NOMO-1 treated with DMSO at 0.1 percent for 48 hours (cell line): Measurements from ENCODE around the gene ROR2.

Experiments used
- DNase-seq: peaks from one replicate; lab custom pipeline; 2025; ENCODE audit not compliant: unreplicated experiment; lab: John Stamatoyannopoulos, UW

Gene ROR2

DNA sequence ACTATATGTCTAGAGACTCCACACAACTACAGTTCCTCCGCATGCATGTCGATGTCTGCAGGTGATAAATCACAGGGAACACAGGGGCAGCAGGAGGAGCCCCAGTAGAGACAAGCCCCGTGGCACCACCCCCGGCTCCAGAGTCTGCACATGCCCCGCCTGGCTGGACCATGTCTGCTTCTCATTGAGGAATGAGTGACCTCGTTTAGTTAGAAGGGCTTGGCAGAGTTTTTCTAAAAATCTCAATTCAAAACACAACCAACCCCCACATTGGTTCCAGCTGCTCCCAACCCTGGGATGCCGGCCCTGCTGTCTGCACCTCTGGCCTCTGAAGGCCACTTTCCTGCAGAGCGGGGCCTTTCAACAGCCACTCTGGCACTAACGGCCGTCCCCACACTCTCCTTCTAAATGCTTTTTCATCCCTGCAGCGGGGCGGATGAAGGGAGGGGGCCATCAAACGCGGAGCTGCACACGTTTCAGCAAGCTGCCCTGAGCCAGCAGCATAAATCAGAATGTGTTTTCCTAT, 106.3 kb downstream of the ROR2 start:
- peak; percentile 5 for DNase-seq

DNA sequence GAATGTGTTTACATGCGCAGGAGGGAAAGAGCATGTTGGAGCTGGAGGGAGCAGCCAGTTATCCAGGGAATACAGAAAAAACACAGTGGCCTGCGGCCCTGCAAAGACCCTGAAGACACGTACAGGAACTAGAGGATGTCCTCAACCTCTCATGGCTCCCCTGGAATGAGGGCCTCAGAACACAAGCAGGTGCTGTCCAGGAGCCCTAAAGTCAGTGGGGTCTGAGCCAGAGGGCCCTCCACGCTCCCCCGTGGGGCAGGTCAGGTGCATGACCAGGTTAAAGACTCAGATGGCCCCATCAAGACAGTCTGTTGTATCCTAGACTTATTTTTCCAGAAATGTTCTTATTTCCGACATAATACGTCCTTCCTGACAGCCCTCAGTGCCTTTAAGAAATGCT, 106.9 kb downstream of the ROR2 start:
- no peak for DNase-seq

- DNase-seq = no peak
These were observed 107.5 kb downstream of the ROR2 start for GRCh38 chr9:91842358-91843049.

GRCh38 chr9:91841591-91841990, 108.4 kb downstream of the ROR2 start:
- DNase-seq = no peak

DNA sequence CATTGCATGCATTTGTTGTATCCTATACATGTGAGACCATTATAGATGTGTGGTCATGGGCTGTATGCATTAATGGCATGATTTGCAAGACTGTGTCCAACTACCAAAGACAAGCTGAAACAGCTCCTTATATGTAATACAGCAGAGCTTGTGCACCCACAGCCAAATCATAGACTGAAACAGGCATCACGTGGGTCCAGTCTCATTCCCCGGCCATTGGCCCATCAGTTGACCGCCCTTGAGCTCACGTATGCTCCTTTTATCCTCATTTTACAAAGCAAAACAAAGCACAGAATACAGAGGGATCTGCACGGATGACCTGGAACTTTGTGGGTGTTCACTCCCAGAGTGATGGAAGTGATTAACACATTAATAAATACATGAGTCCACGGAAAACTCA, 109.1 kb downstream of the ROR2 start:
- no peak for DNase-seq

GRCh38 chr9:91840469-91840868, 109.6 kb downstream of the ROR2 start:
- no peak for DNase-seq

GRCh38 chr9:91839926-91840465, 110.0 kb downstream of the ROR2 start:
- DNase-seq = no peak

DNA sequence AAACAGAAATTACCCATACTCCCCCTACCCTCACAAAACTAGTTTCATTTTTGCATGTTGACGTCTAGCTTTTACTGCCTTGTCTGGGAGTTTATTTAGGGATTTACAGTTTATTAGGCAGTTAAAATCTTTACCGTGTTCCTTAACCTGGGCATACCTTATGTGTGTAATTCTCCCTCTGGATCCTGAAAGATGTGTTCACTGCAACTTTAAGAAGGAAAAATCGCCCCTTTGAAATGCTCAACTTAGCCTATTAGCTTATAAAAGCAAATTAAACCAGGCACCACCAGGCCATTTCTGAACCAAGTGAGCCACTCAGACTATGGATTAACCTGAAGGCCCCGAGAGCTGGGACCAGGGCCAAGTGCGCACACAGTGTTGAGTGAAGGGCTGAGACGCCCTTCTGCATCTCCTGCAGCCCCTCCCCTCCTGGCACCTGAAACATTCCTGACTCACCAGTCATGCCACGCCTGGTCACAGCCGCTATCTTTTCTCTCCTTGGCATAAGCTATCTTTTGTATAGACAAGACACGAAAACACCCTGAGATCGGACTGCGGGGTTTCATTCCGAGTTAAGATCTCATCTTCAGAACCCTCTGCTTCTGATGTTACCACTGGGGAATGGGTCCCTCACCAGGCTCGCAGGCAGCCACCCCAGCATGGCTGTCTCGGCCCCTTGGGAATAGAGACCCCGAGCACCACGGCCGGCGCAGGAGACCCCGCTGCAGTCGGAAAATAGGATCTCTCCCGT, 111.9 kb downstream of the ROR2 start:
- no peak for DNase-seq

- no peak for DNase-seq
These were observed 113.5 kb downstream of the ROR2 start for GRCh38 chr9:91836515-91836914.

GRCh38 chr9:91835632-91836031, 114.4 kb downstream of the ROR2 start:
- peak; percentile 6 for DNase-seq

DNA sequence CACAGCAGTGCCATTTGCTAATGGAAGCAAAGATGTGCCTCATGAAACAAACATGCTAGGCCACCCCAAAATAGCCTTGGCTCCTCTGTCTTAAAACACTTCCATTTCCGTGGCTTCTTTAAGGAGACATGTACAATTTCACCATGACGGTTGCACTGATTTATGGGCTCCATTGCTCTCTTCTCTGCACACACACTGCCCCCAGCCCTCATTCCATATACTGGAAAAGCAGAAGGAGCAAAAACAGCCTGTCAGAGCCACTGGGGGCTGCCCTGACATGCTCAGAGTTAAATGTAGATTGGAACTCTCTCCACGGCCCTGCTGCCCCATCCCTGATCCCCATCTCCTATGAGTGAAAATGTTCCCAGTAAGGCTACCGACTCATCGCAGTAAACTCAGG, 114.8 kb downstream of the ROR2 start:
- DNase-seq = no peak

DNA sequence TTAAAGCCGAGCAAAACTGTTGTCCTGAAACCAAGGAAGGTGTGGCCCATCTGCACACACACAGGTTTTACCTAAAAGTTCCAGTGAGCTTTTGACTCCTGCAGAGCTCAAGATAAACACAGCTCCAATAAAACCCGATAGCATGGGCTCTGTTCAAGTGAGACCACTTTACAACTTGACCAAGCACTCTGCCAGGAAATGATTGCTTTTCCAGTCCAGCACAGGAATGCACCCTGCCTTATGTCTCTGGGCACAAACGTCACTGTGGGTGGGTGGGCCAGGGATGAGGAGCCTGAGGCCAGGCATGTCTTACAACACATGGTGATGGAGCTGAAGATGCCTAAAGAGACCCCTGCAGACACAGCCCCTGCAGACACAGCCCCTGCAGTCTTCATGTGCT, 115.3 kb downstream of the ROR2 start:
- DNase-seq = no peak

DNA sequence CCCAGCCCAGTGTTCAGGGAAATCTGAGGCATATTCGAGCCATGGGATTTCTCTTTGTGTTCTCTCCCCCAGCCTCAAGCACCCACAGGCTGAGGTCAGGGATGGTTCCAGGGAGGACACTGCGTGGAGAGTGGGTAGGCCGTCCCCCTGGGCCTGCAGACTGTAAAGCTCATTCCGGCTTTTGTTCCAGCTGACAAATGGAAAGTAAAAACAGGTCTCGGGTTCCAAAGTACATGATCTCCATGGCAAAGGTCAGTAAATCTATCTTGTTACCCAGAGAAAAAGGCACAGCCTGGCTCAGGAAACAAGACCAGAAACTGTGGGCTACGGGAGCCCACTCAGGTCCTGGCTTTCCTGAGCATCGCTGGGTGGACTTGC, 116.2 kb downstream of the ROR2 start:
- DNase-seq = no peak

- DNase-seq = no peak
These were observed 116.7 kb downstream of the ROR2 start for GRCh38 chr9:91833096-91833877.

DNA sequence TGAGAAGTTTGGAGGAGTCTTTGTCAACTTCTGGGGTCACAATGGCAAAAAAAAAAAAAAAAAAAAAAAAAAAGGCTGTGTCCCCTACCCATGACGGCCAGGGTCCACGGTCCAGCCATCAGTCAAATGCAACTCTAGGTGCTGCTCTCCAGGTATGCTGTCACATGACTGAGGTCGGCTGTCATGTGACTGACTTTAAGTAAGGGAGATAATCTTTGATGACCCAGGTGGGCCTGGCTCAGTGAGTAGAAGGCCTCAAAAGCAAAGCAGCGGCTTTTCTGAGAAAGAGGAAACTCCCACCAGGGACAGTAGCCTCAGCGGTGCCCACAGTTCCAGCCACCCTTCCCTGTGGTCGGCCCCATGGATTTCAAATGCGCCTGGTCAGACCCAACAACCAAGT, 117.7 kb downstream of the ROR2 start:
- DNase-seq = no peak

DNA sequence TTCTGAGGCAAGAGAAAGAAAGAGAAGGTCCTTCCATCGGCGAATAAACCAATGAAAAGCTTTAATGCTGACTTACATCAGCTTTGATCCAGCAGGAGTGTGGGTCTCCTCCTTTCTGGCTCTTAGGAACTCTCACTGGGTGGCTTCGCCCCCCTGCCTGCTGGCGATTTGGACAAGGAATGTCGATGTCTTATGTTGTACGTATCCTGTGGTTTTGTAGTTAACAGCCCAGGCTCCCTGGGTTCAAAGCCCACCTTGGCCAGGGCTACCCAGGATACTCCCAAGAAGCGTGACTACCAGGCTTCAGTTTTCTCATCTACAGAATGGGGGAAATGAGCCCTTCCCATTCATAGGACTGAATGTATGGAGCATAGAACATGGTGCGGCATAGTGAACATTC, 124.2 kb downstream of the ROR2 start:
- no peak for DNase-seq

- no peak for DNase-seq
These were observed 124.6 kb downstream of the ROR2 start for GRCh38 chr9:91825422-91825821.

- DNase-seq = no peak
These were observed 125.3 kb downstream of the ROR2 start for GRCh38 chr9:91824601-91825305.

DNA sequence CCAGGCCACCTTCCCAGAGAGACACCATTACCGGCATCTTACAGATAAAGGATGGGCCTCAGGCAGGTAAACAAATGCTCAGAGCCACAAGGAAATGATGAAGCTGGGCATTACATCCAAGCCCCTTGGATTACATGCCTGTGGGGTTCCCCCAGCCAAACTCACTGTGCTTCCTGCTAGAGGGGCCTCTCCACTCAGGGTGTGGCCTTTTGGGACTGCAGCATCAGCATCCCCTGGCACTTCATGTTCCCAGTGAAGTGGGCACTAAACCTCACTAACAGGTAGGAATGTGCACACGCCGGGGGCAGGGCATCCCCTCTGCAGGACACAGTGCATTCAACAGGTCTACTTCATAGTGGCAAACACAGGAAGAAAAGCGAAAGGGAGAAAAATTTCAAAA, 125.9 kb downstream of the ROR2 start:
- no peak for DNase-seq

DNA sequence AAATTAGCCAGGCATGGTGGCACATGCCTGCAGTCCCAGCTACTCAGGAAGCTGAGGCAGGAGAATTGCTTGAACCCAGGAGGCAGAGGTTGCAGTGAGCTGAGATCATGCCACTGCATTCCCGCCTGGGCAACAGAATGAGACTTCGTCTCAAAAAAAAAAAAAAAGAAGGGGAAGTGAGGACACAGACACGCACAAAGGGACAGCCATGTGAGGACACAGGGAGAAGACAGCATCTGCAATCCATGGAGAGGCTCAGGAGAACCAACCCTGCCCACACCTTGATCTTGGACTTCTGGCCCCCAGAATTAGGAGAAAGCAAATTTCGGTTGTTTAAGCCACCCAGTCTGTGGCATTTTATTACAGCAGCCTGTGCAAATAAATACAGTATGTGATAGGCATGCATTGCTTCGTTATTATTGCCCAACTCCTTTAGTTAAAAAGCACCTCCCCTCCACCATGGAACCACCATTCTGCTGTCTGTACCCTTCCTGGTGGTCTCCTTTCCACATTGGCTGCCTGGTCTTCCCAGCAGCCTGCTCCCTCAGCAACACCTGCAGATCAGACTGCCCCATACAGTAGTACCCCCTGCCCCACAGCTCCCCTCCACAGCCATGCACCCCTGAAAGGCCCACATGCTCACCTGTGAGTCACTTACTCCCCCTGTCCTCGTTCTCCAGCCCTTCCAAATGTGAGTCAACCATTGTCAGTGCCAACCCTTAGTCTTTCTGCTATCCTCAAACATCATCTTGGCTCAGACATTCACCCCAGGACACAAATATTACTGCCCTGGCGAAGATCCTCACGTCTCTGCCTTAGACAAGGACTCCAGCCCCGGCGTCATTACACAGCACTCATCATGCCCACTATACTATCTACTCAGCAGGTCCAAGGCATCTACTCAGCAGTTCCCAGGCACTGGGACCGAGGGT, 128.8 kb downstream of the ROR2 start:
- DNase-seq = no peak
